Tibial nerve (tissue), 4 donors: Measurements from ENCODE around the gene TRAF3. TPM values are rescaled to one million over a fixed set of nuclear protein-coding genes. Genes with fewer than 3 reads are reported as not detected.

Source experiments
- DNase-seq, 2 donors: peaks; one replicate each; pipeline ENCODE4 v3.0.0-alpha.2; 2019; ENCODE audit warnings: low spot score in 2 of 2
- H3K27ac ChIP-seq, 4 donors: fragments of 200-600 bp; sonication (generic) in 3 of 4; one replicate each; pipeline ENCODE4 v1.5.1; 2017 to 2019; ENCODE audit warnings: mild to moderate bottlenecking in 1 of 4
- H3K27me3 ChIP-seq, 2 donors: fragments of 200-600 bp; sonication (generic) in 1 of 2; one replicate each; pipeline versions ENCODE4 v1.5.1 to v1.6.0; 2017 to 2019
- H3K36me3 ChIP-seq, 3 donors: fragments of 200-600 bp; sonication (generic); one replicate each; pipeline ENCODE4 v1.5.1; 2018 to 2019
- H3K4me1 ChIP-seq, 4 donors: fragments of 200-600 bp; sonication (generic) in 3 of 4; one replicate each; pipeline ENCODE4 v1.5.1; 2017 to 2019
- H3K4me3 ChIP-seq, 4 donors: fragments of 200-600 bp; sonication (generic) in 3 of 4; one replicate each; pipeline ENCODE4 v1.5.1; 2017 to 2019; ENCODE audit warnings: mild to moderate bottlenecking in 1 of 4, moderate library complexity in 1 of 4
- H3K9me3 ChIP-seq, 4 donors: fragments of 200-600 bp; sonication (generic) in 3 of 4; one replicate each; pipeline ENCODE4 v1.5.1; 2017 to 2019
- CTCF ChIP-seq, 5 experiments: fragments of 200-600 bp in 3 of 5; fragments of 450-650 bp in 2 of 5; sonication (generic) in 3 of 5; IDR thresholded peaks; one replicate each; pipeline ENCODE4 v1.5.1; 2016 to 2019; ENCODE audit warnings: antibody characterized with exemption in 5 of 5, mild to moderate bottlenecking in 3 of 5, moderate library complexity in 2 of 5
- EP300 ChIP-seq, 2 donors: sonication (generic); formaldehyde crosslinking; IDR thresholded peaks; one replicate each; pipeline ENCODE4 v1.6.1; 2017; ENCODE audit warnings: antibody characterized with exemption in 2 of 2, mild to moderate bottlenecking in 1 of 2
- POLR2A ChIP-seq, 2 donors: fragments of 450-650 bp; IDR thresholded peaks; one replicate each; pipeline ENCODE4 v1.6.1; 2017; ENCODE audit warnings: antibody characterized with exemption in 2 of 2, mild to moderate bottlenecking in 2 of 2, moderate library complexity in 2 of 2
- WGBS, 2 donors: methylation state at CpG; one replicate each; pipeline ENCODE4 v1.1.5; 2018; 5-methylcytosine and 5-hydroxymethylcytosine counted together
- total RNA-seq, 4 donors: library from RNA; depleted of rRNA; stranded (reverse); fragments of >200 nt; gene quantifications; one replicate each; pipeline ENCODE4 v1.1.0, GENCODE V29; 2016

Gene TRAF3
- total RNA-seq, 4 donors from 2014 or later = 4.8 to 20.7 (median 13.4) TPM

- H3K27me3 ChIP-seq = peaks cover 0 to 2% of the 10 kb centered on the region in 2 donors
- 94 to 98% methylated on average over 6 of the region's 6 CpGs for WGBS, 2 donors
- DNase-seq = no peak
Observed at GRCh38 chr14:102917056-102917385, 139.8 kb downstream of the TRAF3 start.

GRCh38 chr14:102917469-102918211 is 140.4 kb downstream of the TRAF3 start:
- peak; percentile 41 to 55 for DNase-seq
- Histone ChIP-seq H3K4me3 (no peak overlapping the region), H3K9me3 (no peaks in the 10 kb centered on the region), H3K27ac (no peak overlapping the region), H3K27me3 (peaks cover 0 to 8% of the 10 kb centered on the region in 2 donors), H3K36me3 (no peaks in the 10 kb centered on the region), H3K4me1 (peaks cover 0 to 2% (median under 1%) of the 10 kb centered on the region in 4 donors)
- TF ChIP-seq POLR2A (IDR thresholded peaks at IDR 0.05) (no peak), CTCF (IDR thresholded peaks at IDR 0.05) (peak; percentile 43 to 63 (median 58))
- 32 to 33% methylated on average over 10 to 12 of the region's 12 CpGs for WGBS, 2 donors

More at GRCh38 chr14:102917056-102917385, 139.8 kb downstream of the TRAF3 start:
- Histone ChIP-seq H3K4me1 (no peaks in the 10 kb centered on the region), H3K4me3 (no peak overlapping the region), H3K27ac (no peak overlapping the region), H3K9me3 (no peaks in the 10 kb centered on the region), H3K36me3 (peaks cover 0 to 5% (median 0%) of the 10 kb centered on the region in 3 donors)
- TF ChIP-seq CTCF (IDR thresholded peaks at IDR 0.05) (no peak), EP300 (IDR thresholded peaks at IDR 0.05) (no peak), POLR2A (IDR thresholded peaks at IDR 0.05) (no peak)

- no peak for DNase-seq
- Histone ChIP-seq H3K27ac (no peak overlapping the region), H3K4me1 (peaks cover 0 to 10% (median 8%) of the 10 kb centered on the region in 4 donors), H3K9me3 (no peaks in the 10 kb centered on the region), H3K36me3 (no peaks in the 10 kb centered on the region), H3K27me3 (peaks cover 0 to 16% of the 10 kb centered on the region in 2 donors), H3K4me3 (no peak overlapping the region)
- whole genome bisulfite sequencing, 2 donors = 50 to 59% methylated on average over 2 of the region's 2 CpGs
- TF ChIP-seq EP300 (IDR thresholded peaks at IDR 0.05) (no peak), CTCF (IDR thresholded peaks at IDR 0.05) (no peak), POLR2A (IDR thresholded peaks at IDR 0.05) (no peak)
Observed at GRCh38 chr14:102918438-102918837, 141.2 kb downstream of the TRAF3 start.

- Histone ChIP-seq H3K36me3 (no peaks in the 10 kb centered on the region), H3K4me3 (no peak overlapping the region), H3K27ac (no peak overlapping the region), H3K9me3 (no peaks in the 10 kb centered on the region), H3K4me1 (peaks cover 0 to 19% (median 15%) of the 10 kb centered on the region in 4 donors), H3K27me3 (peaks cover 0 to 36% of the 10 kb centered on the region in 2 donors)
- DNase-seq = no peak
- TF ChIP-seq POLR2A (IDR thresholded peaks at IDR 0.05) (no peak), CTCF (IDR thresholded peaks at IDR 0.05) (no peak), EP300 (IDR thresholded peaks at IDR 0.05) (no peak)
- WGBS, 2 donors = 95% methylated on average over 5 of the region's 5 CpGs
Observed at GRCh38 chr14:102920273-102920997, 143.2 kb downstream of the TRAF3 start.

- Histone ChIP-seq H3K27ac (no peak overlapping the region), H3K4me3 (no peak overlapping the region), H3K27me3 (peaks cover 0 to 41% of the 10 kb centered on the region in 2 donors), H3K4me1 (peaks cover 0 to 19% (median 15%) of the 10 kb centered on the region in 4 donors), H3K9me3 (no peaks in the 10 kb centered on the region), H3K36me3 (no peaks in the 10 kb centered on the region)
- no peak for DNase-seq
- 96 to 98% methylated on average over 1 of the region's 1 CpG for WGBS, 2 donors
- TF ChIP-seq POLR2A (IDR thresholded peaks at IDR 0.05) = no peak
- no peak for TF ChIP-seq EP300 (IDR thresholded peaks at IDR 0.05)
- no peak for TF ChIP-seq CTCF (IDR thresholded peaks at IDR 0.05)
Observed at GRCh38 chr14:102920998-102921304, 143.7 kb downstream of the TRAF3 start.
